Muscle layer of colon (tissue), 2 donors: ENCODE measurements around the gene CRADD.

Source experiments
- H3K27ac ChIP-seq: one replicate; pipeline ENCODE4 v1.7.0; 2013; ENCODE audit warnings: low read depth, mild to moderate bottlenecking, low read length, moderate library complexity
- H3K27me3 ChIP-seq, 2 donors: one replicate each; pipeline ENCODE4 v1.7.0; 2013; ENCODE audit warnings: low read length in 2 of 2, mild to moderate bottlenecking in 2 of 2; ENCODE audit not compliant: insufficient read depth in 2 of 2, control insufficient read depth in 1 of 2
- H3K36me3 ChIP-seq: one replicate; pipeline ENCODE4 v1.7.0; 2013; ENCODE audit warnings: mild to moderate bottlenecking, low read length; ENCODE audit not compliant: insufficient read depth
- H3K4me1 ChIP-seq: one replicate; pipeline ENCODE4 v1.7.0; 2013; ENCODE audit warnings: mild to moderate bottlenecking, low read length; ENCODE audit not compliant: insufficient read depth
- H3K4me3 ChIP-seq, 2 donors: one replicate each; pipeline ENCODE4 v1.7.0; 2013; ENCODE audit warnings: low read length in 2 of 2, low read depth in 1 of 2, mild to moderate bottlenecking in 1 of 2, moderate library complexity in 1 of 2
- H3K9ac ChIP-seq: one replicate; pipeline ENCODE4 v1.7.0; 2013; ENCODE audit warnings: low read length
- H3K9me3 ChIP-seq: one replicate; pipeline ENCODE4 v1.7.0; 2013; ENCODE audit warnings: mild to moderate bottlenecking, low read length
- donor health status: abdominal sarcoma.
- donor health status: Adenocarcinoma of cecum.

CRADD gene

DNA sequence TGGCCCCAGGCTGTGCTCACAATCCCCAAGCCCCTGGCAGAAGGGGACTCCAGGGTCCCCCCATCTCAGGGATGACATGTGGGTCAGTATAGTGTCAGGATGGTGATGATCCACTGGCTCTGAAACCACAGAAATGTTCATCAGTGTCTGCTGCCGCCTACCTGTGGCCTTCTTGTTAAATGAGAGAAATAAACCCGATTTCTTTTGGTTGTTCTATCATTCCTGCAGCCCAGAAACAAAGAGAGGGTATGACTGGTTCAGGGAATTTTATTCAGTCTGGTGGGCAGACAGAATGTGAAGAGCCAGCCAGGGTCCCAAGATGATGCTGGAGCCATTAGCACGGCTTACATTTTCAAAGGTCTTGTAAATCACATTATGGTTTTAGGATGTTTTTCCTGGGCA lies 86.6 kb downstream of the CRADD start:
- Histone ChIP-seq H3K4me1 (peaks cover 25% of the 10 kb centered on the region), H3K9me3 (no peaks in the 10 kb centered on the region), H3K4me3 (no peak overlapping the region), H3K9ac (no peak overlapping the region), H3K27me3 (no peaks in the 10 kb centered on the region), H3K36me3 (no peaks in the 10 kb centered on the region), H3K27ac (no peak overlapping the region)

DNA sequence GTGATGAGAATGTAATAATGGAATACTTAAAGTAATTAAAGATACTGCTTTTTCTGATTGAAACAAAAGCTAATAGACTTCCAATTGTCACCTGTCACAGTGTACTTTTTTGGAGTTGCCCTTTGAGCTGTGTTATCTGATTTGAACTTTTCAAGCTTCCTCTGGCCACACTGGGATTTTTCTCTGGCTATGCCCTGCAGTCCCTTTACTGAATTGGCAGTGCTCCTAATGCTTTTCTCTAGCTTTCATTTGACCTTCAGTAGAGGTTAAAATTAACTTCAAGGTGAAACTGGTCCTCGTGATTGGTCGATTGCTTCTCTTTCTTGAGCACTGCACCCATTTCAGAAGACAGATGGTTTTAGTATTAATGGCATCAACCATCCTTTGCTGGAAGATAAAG lies 89.2 kb downstream of the CRADD start:
- Histone ChIP-seq H3K27ac (peak overlapping the region; percentile 78), H3K9ac (no peak overlapping the region), H3K27me3 (no peaks in the 10 kb centered on the region), H3K9me3 (no peaks in the 10 kb centered on the region), H3K4me1 (peaks cover 16% of the 10 kb centered on the region), H3K36me3 (no peaks in the 10 kb centered on the region), H3K4me3 (no peak overlapping the region)

GRCh38 chr12:93766796-93767523 lies 89.8 kb downstream of the CRADD start:
- peak overlapping the region; percentile 78 for H3K27ac ChIP-seq
- H3K4me3 ChIP-seq, result peak overlapping the region in 1 of 2 donors; percentile 11

DNA sequence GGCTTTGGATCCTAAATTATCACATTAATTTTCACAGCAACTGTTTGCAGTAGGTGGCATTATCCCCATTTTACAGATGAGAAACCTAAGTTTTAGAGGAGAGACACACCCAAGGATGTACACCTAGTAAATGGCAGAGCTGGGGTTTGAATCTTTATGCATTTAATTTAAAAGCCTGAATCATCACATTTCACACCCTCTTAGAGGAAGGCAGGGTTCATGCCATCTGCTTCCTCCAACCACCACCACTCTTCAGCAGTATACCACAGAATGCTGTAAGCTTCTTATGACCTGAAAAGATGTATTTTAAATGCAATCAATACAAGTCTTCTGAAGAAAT lies 90.3 kb downstream of the CRADD start:
- Histone ChIP-seq H3K4me3 (peak overlapping the region in 1 of 2 donors; percentile 11), H3K9me3 (no peaks in the 10 kb centered on the region), H3K36me3 (no peaks in the 10 kb centered on the region), H3K27ac (peak overlapping the region; percentile 78), H3K4me1 (peaks cover 7% of the 10 kb centered on the region), H3K9ac (no peak overlapping the region), H3K27me3 (no peaks in the 10 kb centered on the region)

More at GRCh38 chr12:93766796-93767523, 89.8 kb downstream of the CRADD start:
- Histone ChIP-seq H3K9ac (no peak overlapping the region), H3K9me3 (no peaks in the 10 kb centered on the region), H3K36me3 (no peaks in the 10 kb centered on the region), H3K4me1 (peaks cover 10% of the 10 kb centered on the region), H3K27me3 (no peaks in the 10 kb centered on the region)

GRCh38 chr12:93772003-93772700 lies 95.0 kb downstream of the CRADD start:
- Histone ChIP-seq H3K9ac (no peak overlapping the region), H3K27ac (no peak overlapping the region), H3K4me1 (peaks cover 12% of the 10 kb centered on the region), H3K9me3 (no peaks in the 10 kb centered on the region), H3K27me3 (no peaks in the 10 kb centered on the region), H3K4me3 (no peak overlapping the region), H3K36me3 (no peaks in the 10 kb centered on the region)

DNA sequence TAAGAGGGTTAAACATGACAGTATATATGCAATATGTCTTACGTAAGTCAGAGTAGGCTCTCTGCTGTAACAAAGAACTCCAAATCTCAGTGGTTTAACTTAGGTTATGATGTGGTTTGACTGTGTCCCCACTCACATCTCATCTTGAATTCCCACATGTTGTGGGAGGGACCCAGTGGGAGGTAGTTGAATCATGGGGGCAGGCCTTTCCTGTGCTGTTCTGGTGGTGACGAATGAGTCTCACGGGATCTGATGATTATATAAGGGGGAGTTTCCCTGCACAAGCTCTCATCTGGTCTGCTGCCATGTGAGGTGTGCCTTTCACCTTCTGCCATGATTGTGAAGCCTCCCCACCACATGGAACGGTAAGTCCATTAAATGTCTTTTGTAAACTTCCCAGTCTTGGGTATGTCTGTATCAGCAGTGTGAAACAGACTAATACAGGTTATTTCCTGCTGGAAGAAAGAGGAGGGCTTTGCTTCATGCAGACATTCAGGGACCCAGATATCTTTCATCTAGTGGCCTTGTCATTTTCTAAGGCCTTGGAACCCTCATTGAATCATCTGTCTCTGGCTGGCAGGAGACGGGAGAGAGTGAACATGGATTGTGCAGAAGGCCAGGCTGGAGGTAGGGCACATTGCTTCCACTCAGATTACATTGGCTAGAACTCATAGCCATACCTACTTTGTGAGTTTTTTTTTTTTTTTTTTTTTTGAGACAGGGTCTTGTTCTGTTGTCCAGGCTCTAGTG lies 96.1 kb downstream of the CRADD start:
- H3K36me3 ChIP-seq, result no peaks in the 10 kb centered on the region
- no peak overlapping the region for H3K4me3 ChIP-seq
- H3K27me3 ChIP-seq, result no peaks in the 10 kb centered on the region
- peaks cover 23% of the 10 kb centered on the region for H3K4me1 ChIP-seq
- H3K9ac ChIP-seq, result no peak overlapping the region
- no peak overlapping the region for H3K27ac ChIP-seq
- H3K9me3 ChIP-seq, result no peaks in the 10 kb centered on the region

GRCh38 chr12:93776581-93777018 lies 99.4 kb downstream of the CRADD start:
- H3K4me1 ChIP-seq, result peaks cover 47% of the 10 kb centered on the region
- peak overlapping the region; percentile 63 for H3K27ac ChIP-seq

DNA sequence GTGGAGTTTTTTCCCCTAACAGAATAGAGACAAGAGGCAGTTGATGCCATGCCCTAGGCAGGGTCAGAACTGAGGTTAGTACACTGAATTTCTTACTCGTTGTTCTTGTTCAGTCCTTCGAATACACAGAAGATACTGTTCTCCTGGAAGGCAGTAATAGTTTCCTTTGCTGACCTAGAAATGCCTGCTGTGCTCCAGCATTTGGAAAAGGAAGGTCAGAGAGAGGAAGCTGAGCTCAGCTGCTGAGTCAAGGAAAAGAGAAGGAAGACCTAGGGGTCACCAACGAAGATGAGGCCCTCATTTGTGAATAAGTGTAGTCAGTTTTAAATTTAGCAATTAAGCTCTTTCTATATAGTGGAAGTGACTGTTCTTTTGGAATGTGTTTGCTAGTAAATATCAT lies 100.1 kb downstream of the CRADD start:
- no peaks in the 10 kb centered on the region for H3K9me3 ChIP-seq
- no peak overlapping the region for H3K9ac ChIP-seq
- peaks cover 47% of the 10 kb centered on the region for H3K4me1 ChIP-seq
- no peaks in the 10 kb centered on the region for H3K36me3 ChIP-seq
- no peaks in the 10 kb centered on the region for H3K27me3 ChIP-seq
- H3K4me3 ChIP-seq, result peak overlapping the region in 1 of 2 donors; percentile 1
- peak overlapping the region; percentile 63 for H3K27ac ChIP-seq

More at GRCh38 chr12:93776581-93777018, 99.4 kb downstream of the CRADD start:
- no peaks in the 10 kb centered on the region for H3K27me3 ChIP-seq
- H3K4me3 ChIP-seq, result no peak overlapping the region
- no peaks in the 10 kb centered on the region for H3K36me3 ChIP-seq
- H3K9ac ChIP-seq, result no peak overlapping the region
- H3K9me3 ChIP-seq, result no peaks in the 10 kb centered on the region

DNA sequence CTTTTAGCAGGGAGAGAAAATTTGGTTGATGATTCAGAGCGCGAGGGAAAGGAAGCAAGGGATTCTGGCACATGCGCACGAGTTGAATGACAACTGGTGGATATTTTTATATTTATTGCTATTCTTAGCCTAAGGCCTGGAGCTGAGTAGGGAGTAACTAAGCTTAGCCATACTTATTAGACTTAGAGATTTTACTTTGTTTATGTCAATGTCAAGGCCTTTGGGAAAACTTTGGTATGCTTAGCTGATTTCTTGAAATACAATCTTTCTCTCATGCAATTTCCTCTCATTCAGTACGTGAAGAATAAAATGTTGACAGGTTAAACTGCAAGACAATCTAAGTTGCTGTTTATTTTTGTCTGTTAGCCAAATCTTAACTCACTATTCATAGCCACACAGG lies 101.1 kb downstream of the CRADD start:
- H3K9me3 ChIP-seq, result no peaks in the 10 kb centered on the region
- peaks cover 54% of the 10 kb centered on the region for H3K4me1 ChIP-seq
- H3K27me3 ChIP-seq, result no peaks in the 10 kb centered on the region
- no peaks in the 10 kb centered on the region for H3K36me3 ChIP-seq
- H3K4me3 ChIP-seq, result no peak overlapping the region
- no peak overlapping the region for H3K9ac ChIP-seq
- H3K27ac ChIP-seq, result peak overlapping the region; percentile 24

DNA sequence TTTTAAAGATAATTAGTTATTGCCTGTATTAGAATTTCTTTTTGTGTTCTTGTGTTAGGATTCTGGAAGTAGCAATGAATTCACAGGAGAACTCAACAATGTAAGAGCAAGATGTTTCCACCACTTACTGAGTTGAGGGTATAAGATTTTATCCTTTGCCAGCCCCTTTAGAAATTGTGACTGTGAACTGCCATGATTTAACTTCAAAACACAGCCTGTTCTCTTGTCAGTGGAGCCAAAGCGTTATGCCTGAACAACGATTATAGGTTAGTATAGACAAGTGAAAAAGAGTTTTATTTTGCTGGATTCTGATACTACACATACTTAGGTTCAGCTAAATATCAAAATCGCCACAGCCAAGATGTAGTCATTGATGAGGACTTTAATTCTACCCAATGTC lies 101.6 kb downstream of the CRADD start:
- no peaks in the 10 kb centered on the region for H3K9me3 ChIP-seq
- peaks cover 58% of the 10 kb centered on the region for H3K4me1 ChIP-seq
- no peak overlapping the region for H3K9ac ChIP-seq
- H3K27me3 ChIP-seq, result no peaks in the 10 kb centered on the region
- no peaks in the 10 kb centered on the region for H3K36me3 ChIP-seq
- peak overlapping the region; percentile 16 for H3K27ac ChIP-seq
- no peak overlapping the region for H3K4me3 ChIP-seq

- no peak overlapping the region for H3K9ac ChIP-seq
- H3K27ac ChIP-seq, result peak overlapping the region; percentile 76
- H3K4me1 ChIP-seq, result peaks cover 71% of the 10 kb centered on the region
- no peaks in the 10 kb centered on the region for H3K36me3 ChIP-seq
- no peak overlapping the region for H3K4me3 ChIP-seq
- H3K9me3 ChIP-seq, result no peaks in the 10 kb centered on the region
- no peaks in the 10 kb centered on the region for H3K27me3 ChIP-seq
Observed at GRCh38 chr12:93780101-93780641, 103.0 kb downstream of the CRADD start.
